Osteocyte (in vitro differentiated cells): ENCODE results near the gene KCNMB3. TPM values are rescaled to one million over a fixed set of nuclear protein-coding genes. Genes with fewer than 3 reads are reported as not detected.

Experiments used
- DNase-seq: peaks from one replicate; pipeline ENCODE4 v3.0.0; 2021; ENCODE audit warnings: mixed read lengths; ENCODE audit not compliant: unreplicated experiment; ENCODE audit errors: extremely low spot score
- H3K27ac Mint-ChIP-seq: one replicate; pipeline ENCODE4 v1.8.0; 2021; ENCODE audit warnings: mild to moderate bottlenecking, mixed read lengths; ENCODE audit not compliant: unreplicated experiment
- H3K27me3 Mint-ChIP-seq: one replicate; pipeline ENCODE4 v1.8.0; 2021; ENCODE audit warnings: mixed read lengths; ENCODE audit not compliant: unreplicated experiment
- H3K36me3 Mint-ChIP-seq: one replicate; pipeline ENCODE4 v1.8.0; 2021; ENCODE audit warnings: mixed read lengths; ENCODE audit not compliant: unreplicated experiment
- H3K4me1 Mint-ChIP-seq: one replicate; pipeline ENCODE4 v1.8.0; 2021; ENCODE audit warnings: mixed read lengths; ENCODE audit not compliant: unreplicated experiment
- H3K4me3 Mint-ChIP-seq: one replicate; pipeline ENCODE4 v1.8.0; 2021; ENCODE audit warnings: mild to moderate bottlenecking, moderate library complexity, mixed read lengths; ENCODE audit not compliant: unreplicated experiment
- H3K9me3 Mint-ChIP-seq: one replicate; pipeline ENCODE4 v1.8.0; 2021; ENCODE audit warnings: mixed read lengths; ENCODE audit not compliant: unreplicated experiment
- CTCF ChIP-seq: fragments of 200-600 bp; sonication (generic); IDR thresholded peaks from 2 replicates; pipeline ENCODE4 v1.5.0; 2021; ENCODE audit warnings: antibody characterized with exemption, mild to moderate bottlenecking, moderate library complexity
- total RNA-seq: library from RNA; stranded (reverse); gene quantifications from 2 replicates; pipeline ENCODE4 v1.2.1, GENCODE V29; 2021

KCNMB3 gene
- total RNA-seq, 1 donor from 2014 or later, result 2.6 TPM

GRCh38 chr3:179196098-179196497, 54.8 kb downstream of the KCNMB3 start:
- H3K9me3 Mint-ChIP-seq, result no peaks in the 10 kb centered on the region
- DNase-seq, result no peak
- no peak for TF ChIP-seq CTCF
- H3K36me3 Mint-ChIP-seq, result peaks cover 19% of the 10 kb centered on the region
- no peaks in the 10 kb centered on the region for H3K27me3 Mint-ChIP-seq
- H3K27ac Mint-ChIP-seq, result peak overlapping the region; percentile 95
- H3K4me3 Mint-ChIP-seq, result no peak overlapping the region
- peaks cover 71% of the 10 kb centered on the region for H3K4me1 Mint-ChIP-seq

GRCh38 chr3:179194931-179195330, 56.0 kb downstream of the KCNMB3 start:
- TF ChIP-seq CTCF, result no peak
- peaks cover 13% of the 10 kb centered on the region for H3K36me3 Mint-ChIP-seq
- H3K4me3 Mint-ChIP-seq, result no peak overlapping the region
- H3K9me3 Mint-ChIP-seq, result no peaks in the 10 kb centered on the region
- H3K27me3 Mint-ChIP-seq, result no peaks in the 10 kb centered on the region
- H3K27ac Mint-ChIP-seq, result peak overlapping the region; percentile 95
- DNase-seq, result no peak
- H3K4me1 Mint-ChIP-seq, result peaks cover 82% of the 10 kb centered on the region

Other genes starting within 250 kb of the KCNMB3 start
- gene ZMAT3, start 179.3 kb downstream of the KCNMB3 start, total RNA-seq, result 96.9 and 99.0 TPM in 2 replicates
- 42.1 and 48.1 TPM in 2 replicates for gene PIK3CA, start 102.8 kb downstream of the KCNMB3 start, total RNA-seq
- gene ZNF639, start 71.9 kb upstream of the KCNMB3 start, total RNA-seq, result 31.2 and 33.4 TPM in 2 replicates
- 56.9 and 60.4 TPM in 2 replicates for gene MFN1, start 96.6 kb upstream of the KCNMB3 start, total RNA-seq
- gene GNB4, start 200.4 kb upstream of the KCNMB3 start, total RNA-seq, result 56.7 and 58.3 TPM in 2 replicates